Rectal smooth muscle tissue (tissue), 1 donor: ENCODE results near the gene CD47.

Source experiments
- H3K27ac ChIP-seq: one replicate; pipeline ENCODE4 v1.7.0; 2013; ENCODE audit warnings: low read depth, low read length, inconsistent platforms
- H3K27me3 ChIP-seq: one replicate; pipeline ENCODE4 v1.7.0; 2013; ENCODE audit warnings: low read length; ENCODE audit not compliant: control insufficient read depth, insufficient read depth
- H3K36me3 ChIP-seq: one replicate; pipeline ENCODE4 v1.7.0; 2013; ENCODE audit warnings: low read length; ENCODE audit not compliant: control insufficient read depth, insufficient read depth
- H3K4me1 ChIP-seq: one replicate; pipeline ENCODE4 v1.7.0; 2013; ENCODE audit warnings: low read length; ENCODE audit not compliant: control insufficient read depth, insufficient read depth
- H3K4me3 ChIP-seq: one replicate; pipeline ENCODE4 v1.7.0; 2013; ENCODE audit warnings: low read length
- H3K9ac ChIP-seq: one replicate; pipeline ENCODE4 v1.7.0; 2013; ENCODE audit warnings: low read length

CD47 gene

DNA sequence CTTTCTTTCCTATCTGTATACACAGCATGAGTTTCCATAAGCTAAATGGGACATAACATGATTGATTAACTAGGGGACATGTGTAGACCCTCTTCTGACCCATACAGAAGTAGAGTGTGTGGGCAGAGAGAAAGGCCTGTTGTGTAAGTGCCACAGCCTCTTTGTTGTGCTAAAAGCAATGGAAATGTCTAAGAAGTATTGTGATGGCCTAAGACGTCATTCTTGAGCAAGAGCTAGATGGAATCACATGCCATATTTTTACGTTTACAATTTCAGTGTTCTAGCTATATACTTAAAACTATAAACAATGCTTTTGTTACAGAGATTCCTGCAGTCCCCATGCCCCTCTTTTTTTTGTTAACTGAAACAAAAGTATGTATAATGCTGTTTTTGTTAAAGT is 61.9 kb downstream of the CD47 start:
- no peaks in the 10 kb centered on the region for H3K27me3 ChIP-seq
- no peak overlapping the region for H3K4me3 ChIP-seq
- H3K27ac ChIP-seq: no peak overlapping the region
- no peaks in the 10 kb centered on the region for H3K36me3 ChIP-seq
- no peaks in the 10 kb centered on the region for H3K4me1 ChIP-seq
- H3K9ac ChIP-seq: no peak overlapping the region

DNA sequence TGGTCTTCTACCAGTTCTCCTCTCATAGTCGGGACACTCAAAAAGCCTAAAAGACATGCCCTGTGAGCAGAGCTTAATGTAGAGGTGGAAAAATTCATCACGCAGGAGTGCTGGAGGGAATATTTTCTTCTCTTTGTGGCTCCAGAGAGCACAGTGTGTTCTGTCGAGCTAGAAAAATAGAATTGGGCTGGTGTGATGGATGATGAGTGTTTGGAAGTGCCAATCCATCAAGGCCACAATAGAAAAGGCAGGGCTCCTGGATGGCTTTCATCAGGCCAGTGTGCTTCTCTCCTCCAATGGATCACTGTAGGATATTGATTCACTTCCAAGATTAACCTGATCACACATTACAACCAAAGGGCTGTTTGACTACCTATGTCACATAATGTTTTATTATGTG is 65.7 kb downstream of the CD47 start:
- Histone ChIP-seq H3K4me1 (no peaks in the 10 kb centered on the region), H3K4me3 (no peak overlapping the region), H3K27ac (no peak overlapping the region), H3K36me3 (no peaks in the 10 kb centered on the region), H3K27me3 (no peaks in the 10 kb centered on the region), H3K9ac (no peak overlapping the region)

DNA sequence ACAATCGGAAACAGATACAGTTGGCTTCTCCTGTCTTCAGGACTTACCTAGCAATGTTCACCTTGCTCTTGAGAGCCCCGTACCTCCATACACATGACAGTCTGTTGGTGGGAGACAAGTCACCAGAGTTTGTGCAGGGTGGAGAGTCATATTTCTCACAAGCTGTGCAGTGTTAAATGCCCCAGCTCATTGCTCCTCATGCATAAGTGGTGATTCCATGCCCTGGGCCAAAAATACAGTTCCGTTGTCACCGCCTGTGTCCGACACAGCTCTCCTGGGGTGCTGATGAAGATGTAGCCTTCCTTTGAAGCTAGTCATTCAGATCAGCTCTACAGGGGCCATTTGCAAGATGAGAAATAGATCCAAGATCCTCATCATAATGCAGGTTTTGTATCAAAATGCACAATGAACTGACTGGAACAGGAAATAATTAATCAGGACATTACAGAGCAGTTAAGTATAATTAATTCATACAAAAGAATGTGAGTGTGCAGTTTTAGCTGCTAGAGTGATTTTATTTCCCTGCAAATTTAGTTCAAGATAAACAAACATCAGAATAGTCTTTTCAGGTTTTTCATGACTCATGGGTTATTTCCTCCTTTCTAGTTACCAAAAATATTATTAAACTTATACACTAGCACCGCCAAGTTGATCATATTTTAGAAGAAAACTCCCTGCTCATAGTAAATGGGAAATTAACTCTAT is 66.5 kb downstream of the CD47 start:
- H3K4me1 ChIP-seq: no peaks in the 10 kb centered on the region
- H3K27me3 ChIP-seq: no peaks in the 10 kb centered on the region
- H3K9ac ChIP-seq: no peak overlapping the region
- no peak overlapping the region for H3K4me3 ChIP-seq
- H3K27ac ChIP-seq: no peak overlapping the region
- no peaks in the 10 kb centered on the region for H3K36me3 ChIP-seq

DNA sequence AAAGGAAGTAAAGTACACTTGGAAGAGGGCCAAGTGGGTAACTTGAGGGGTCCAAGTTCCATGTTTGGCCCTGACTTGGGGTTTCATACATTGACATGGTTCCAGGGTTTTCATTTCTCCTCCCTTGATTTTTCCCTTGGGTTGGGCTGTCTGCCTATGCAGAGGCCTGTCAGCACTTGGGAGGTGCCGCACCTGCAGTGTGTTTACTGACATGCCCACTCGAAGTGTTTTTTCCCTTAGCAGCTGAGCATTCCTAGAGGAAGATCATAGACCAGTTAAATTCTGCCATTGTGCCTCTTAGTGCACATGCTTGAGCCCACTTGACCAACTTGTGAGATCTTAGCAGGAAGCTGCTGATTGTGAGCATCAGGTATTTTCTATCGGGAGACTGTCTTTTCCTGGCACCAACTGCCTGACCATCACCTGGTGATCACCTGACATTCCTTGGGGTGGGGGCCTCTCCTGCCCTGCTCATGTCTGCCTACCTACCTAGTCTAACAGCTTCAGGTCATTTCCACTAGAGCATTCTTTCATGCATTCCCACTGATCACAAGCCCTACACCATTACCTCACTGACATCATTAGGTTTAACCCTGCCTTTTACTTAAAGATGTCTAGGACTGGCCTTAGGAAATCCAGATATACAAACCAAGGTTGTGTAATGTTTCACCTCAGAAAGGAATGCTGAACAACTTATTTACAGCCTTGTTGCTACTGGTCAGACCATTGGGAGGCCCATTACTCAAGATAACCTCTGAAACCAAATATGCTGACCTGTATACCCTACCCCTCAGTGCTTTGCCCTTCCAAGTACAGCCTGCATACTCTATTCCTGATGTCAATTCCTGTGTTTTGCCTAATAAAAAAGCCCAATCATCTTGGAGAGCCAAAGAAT is 68.3 kb downstream of the CD47 start:
- no peaks in the 10 kb centered on the region for H3K4me1 ChIP-seq
- H3K36me3 ChIP-seq: no peaks in the 10 kb centered on the region
- H3K9ac ChIP-seq: no peak overlapping the region
- no peak overlapping the region for H3K27ac ChIP-seq
- no peak overlapping the region for H3K4me3 ChIP-seq
- no peaks in the 10 kb centered on the region for H3K27me3 ChIP-seq

DNA sequence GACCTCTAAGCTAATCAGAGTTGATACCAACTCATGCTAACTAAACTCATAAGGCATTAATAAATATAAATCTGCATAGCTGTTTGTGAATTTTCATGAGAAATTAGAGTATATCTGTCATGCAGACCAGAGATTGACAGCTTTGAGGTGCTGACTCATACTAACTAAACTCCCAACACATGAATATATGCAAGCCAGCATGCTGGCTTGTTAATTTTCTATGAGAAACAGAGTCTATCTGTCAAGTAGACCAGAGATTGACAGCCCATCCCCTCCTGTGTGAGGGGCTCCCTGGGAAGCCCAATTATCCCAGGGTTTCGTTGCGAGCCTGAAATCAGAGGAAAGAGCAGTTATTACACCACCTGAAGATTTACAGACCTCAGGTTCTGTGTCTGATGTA is 69.3 kb downstream of the CD47 start:
- Histone ChIP-seq H3K27me3 (no peaks in the 10 kb centered on the region), H3K4me1 (no peaks in the 10 kb centered on the region), H3K27ac (no peak overlapping the region), H3K36me3 (no peaks in the 10 kb centered on the region), H3K9ac (no peak overlapping the region), H3K4me3 (no peak overlapping the region)

DNA sequence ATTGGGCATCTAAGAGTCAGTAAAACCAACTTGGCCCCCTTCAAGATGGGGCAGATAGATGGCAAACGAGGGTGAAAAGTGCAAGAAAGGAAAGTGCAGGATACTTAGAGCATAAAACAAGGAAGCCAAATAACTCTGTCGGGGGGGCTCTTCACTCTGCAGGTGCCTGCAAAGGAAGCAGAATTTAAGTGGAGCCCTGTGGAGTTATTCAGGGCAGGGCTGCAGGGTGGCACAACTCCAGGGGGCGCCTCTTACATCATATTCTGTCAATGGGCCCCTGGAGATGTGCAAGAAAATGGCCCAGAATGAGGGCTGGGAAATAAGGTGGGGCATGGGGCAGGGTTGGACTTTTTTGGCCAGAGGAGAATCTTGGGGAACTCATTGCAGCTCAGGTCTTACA is 69.7 kb downstream of the CD47 start:
- H3K27me3 ChIP-seq: no peaks in the 10 kb centered on the region
- no peak overlapping the region for H3K4me3 ChIP-seq
- no peak overlapping the region for H3K27ac ChIP-seq
- H3K4me1 ChIP-seq: no peaks in the 10 kb centered on the region
- no peak overlapping the region for H3K9ac ChIP-seq
- no peaks in the 10 kb centered on the region for H3K36me3 ChIP-seq

DNA sequence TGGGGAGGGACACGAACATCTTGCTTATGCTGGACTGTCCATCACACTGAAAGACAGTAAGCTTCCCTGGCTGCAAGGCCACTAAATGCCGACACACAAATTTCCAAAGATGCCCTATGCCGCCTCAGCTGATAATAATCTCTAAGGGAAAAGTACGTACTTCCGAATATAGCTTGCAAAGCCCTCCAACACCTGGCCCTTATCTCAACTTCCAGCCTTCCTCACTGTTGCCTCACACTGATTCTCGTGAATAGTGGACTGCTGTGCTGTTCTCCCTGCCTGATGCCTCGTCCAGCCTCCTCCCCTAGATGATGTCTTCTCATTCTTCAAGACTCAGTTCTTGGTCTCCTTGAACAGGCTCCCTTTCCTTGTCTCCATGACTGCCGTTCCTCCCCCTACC is 72.3 kb downstream of the CD47 start:
- H3K9ac ChIP-seq: no peak overlapping the region
- no peaks in the 10 kb centered on the region for H3K4me1 ChIP-seq
- no peak overlapping the region for H3K27ac ChIP-seq
- H3K27me3 ChIP-seq: no peaks in the 10 kb centered on the region
- no peak overlapping the region for H3K4me3 ChIP-seq
- H3K36me3 ChIP-seq: no peaks in the 10 kb centered on the region

DNA sequence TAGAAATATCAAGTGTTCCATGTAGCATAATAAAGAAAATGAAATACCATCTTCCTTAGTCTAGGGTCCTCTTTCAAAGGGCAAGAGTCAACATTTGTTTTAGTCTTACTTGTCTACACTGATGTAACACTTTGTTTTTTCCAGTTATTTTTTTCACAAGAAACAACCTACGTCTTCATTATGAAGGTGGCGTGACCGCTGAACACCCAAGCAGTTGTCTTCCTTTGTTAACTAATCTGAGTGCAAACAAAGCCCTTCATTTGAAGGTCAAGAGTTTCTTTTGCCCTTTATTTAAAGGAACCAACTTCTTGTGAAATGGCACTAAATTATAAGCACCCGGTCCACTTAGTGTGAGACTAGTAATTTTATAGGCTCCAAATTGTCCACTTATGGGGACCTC is 73.2 kb downstream of the CD47 start:
- H3K36me3 ChIP-seq: no peaks in the 10 kb centered on the region
- H3K4me3 ChIP-seq: no peak overlapping the region
- H3K27ac ChIP-seq: no peak overlapping the region
- no peak overlapping the region for H3K9ac ChIP-seq
- H3K27me3 ChIP-seq: no peaks in the 10 kb centered on the region
- no peaks in the 10 kb centered on the region for H3K4me1 ChIP-seq

DNA sequence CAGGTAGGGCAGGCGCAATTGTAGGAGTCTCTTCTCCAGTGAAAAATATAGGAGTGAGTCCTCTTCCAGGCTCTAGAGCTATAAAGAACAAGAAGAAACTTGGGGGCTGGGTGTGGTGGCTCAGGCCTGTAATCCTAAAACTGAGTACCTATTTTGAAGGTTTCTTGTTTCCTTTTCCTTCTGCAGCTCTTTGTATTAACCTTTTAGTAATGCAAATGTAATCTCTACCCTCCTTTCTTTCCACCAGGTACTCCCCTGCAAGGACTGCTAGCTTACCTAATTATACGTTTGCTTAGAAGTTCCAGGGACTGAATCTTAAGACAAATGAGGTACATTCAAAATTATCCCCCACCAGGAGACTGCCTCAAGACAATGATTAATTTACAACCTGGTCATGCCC is 75.9 kb downstream of the CD47 start:
- no peak overlapping the region for H3K27ac ChIP-seq
- H3K4me3 ChIP-seq: no peak overlapping the region
- H3K36me3 ChIP-seq: no peaks in the 10 kb centered on the region
- no peaks in the 10 kb centered on the region for H3K4me1 ChIP-seq
- H3K27me3 ChIP-seq: no peaks in the 10 kb centered on the region
- no peak overlapping the region for H3K9ac ChIP-seq

DNA sequence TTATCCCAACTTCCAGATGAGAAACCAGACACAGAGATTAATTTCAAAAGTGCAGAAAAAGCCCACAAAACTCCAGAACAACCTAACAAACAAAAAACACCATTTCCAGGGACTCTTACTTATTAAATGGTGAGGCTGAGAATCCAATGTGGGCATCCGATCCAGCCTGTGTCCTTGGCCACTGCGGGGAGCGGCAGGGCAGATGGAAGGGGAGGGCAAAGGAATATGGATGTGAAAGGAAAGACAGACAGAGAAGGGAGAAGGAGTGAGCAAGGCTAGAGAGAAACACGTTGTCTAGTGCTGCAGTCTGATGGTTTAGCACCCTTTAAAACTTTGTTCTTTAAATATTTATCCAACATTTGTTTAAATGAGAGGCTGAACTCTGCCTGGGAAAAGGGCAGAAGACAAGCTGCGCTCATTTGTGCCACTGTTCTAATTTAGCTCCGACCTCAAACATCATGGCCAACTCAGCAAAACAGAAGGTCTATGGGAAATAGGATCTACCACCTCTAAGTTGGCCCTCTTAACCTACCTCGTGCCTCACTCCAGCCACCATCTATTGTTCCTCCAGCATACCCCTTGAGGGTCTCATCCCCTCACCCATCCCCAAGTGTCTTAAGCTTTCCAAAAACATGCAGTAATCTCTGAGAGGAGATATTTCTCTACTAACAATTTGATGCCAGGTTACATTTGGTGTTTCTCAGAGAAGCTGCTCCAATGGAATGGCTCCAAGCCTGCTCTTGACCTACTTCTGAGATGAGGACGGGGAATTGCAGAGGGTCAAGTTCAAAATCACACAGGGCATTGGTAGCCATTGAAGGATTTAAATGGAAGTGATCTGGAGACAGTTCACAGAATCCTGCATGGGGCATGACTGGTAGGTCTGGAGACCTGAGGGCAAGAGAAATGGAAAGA is 77.4 kb downstream of the CD47 start:
- Histone ChIP-seq H3K4me3 (no peak overlapping the region), H3K36me3 (no peaks in the 10 kb centered on the region), H3K27me3 (no peaks in the 10 kb centered on the region), H3K4me1 (no peaks in the 10 kb centered on the region), H3K27ac (no peak overlapping the region), H3K9ac (no peak overlapping the region)

DNA sequence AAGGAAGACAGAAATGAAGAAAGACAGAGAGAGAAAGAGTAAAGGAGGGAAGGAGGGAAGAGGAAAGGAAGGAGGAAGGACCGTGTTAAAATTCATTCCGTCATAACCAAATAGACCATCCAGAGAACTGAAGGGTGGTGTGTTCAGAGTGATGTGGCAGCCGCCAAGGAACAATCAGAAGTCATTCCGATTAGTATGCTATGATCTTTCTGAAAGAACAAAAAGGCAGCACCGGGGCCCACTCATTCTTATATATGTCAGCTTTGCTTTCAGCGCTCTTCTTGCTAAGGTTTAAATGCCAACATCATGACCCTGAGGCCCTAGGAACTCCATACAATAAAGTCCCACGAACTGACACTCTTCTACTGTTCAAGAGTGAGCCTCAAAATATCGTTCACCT is 78.5 kb downstream of the CD47 start:
- H3K27ac ChIP-seq: no peak overlapping the region
- H3K4me3 ChIP-seq: no peak overlapping the region
- no peaks in the 10 kb centered on the region for H3K4me1 ChIP-seq
- no peak overlapping the region for H3K9ac ChIP-seq
- no peaks in the 10 kb centered on the region for H3K27me3 ChIP-seq
- no peaks in the 10 kb centered on the region for H3K36me3 ChIP-seq

DNA sequence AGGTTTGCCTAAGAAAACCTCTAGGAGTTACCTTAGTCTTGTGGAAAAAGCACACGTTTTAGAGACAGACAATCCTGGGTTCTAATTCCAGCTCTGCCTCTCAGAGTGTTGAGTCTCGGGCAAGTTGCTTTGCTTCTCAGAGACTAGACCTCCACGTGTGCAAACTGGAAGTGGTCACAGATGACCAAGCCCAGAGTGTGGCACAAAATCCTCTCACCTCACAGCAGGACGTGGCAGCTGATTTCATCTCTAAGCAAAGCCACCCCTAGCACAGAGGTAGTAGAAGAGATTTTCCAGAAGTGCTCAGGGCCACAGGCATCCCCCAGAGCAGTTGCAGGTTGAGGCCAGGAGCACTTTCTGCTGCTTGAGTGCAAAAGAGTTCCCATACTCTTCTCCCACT is 79.2 kb downstream of the CD47 start:
- Histone ChIP-seq H3K27ac (no peak overlapping the region), H3K27me3 (no peaks in the 10 kb centered on the region), H3K4me3 (no peak overlapping the region), H3K4me1 (peaks cover 4% of the 10 kb centered on the region), H3K9ac (no peak overlapping the region), H3K36me3 (no peaks in the 10 kb centered on the region)
